ENCODE data around the gene PTPRT.

Gene PTPRT

GRCh38 chr20:42276718-42277602, 912.7 kb downstream of the PTPRT start:
- DNase-seq (ENCODE audit: low read depth) = no peak
- TF ChIP-seq CTCF (conservative IDR thresholded peaks at IDR 0.05; ENCODE audit: low read length) = no peak
- H3K4me3 ChIP-seq (ENCODE audit: low read length) = no peak overlapping the region

- DNase-seq (ENCODE audit: low read depth) = no peak
- no peak for TF ChIP-seq CTCF (conservative IDR thresholded peaks at IDR 0.05; ENCODE audit: low read length)
Measured at GRCh38 chr20:42274986-42275385, 914.7 kb downstream of the PTPRT start.

GRCh38 chr20:42272516-42272915, 917.2 kb downstream of the PTPRT start:
- no peak overlapping the region for H3K4me3 ChIP-seq (ENCODE audit: low read length)
- DNase-seq (ENCODE audit: low read depth) = no peak
- no peak for TF ChIP-seq CTCF (conservative IDR thresholded peaks at IDR 0.05; ENCODE audit: low read length)

More at GRCh38 chr20:42274986-42275385, 914.7 kb downstream of the PTPRT start:
- no peak overlapping the region for H3K4me3 ChIP-seq (ENCODE audit: low read length)

- no peak for TF ChIP-seq CTCF (conservative IDR thresholded peaks at IDR 0.05; ENCODE audit: low read length)
- no peak for DNase-seq (ENCODE audit: low read depth)
- no peak overlapping the region for H3K4me3 ChIP-seq (ENCODE audit: low read length)
Measured at GRCh38 chr20:42270539-42270938, 919.2 kb downstream of the PTPRT start.

GRCh38 chr20:42267793-42268384, 921.8 kb downstream of the PTPRT start:
- no peak for DNase-seq (ENCODE audit: low read depth)
- no peak for TF ChIP-seq CTCF (conservative IDR thresholded peaks at IDR 0.05; ENCODE audit: low read length)
- H3K4me3 ChIP-seq (ENCODE audit: low read length) = no peak overlapping the region

GRCh38 chr20:42261766-42262270, 927.9 kb downstream of the PTPRT start:
- no peak for TF ChIP-seq CTCF (conservative IDR thresholded peaks at IDR 0.05; ENCODE audit: low read length)
- H3K4me3 ChIP-seq (ENCODE audit: low read length) = no peak overlapping the region
- DNase-seq (ENCODE audit: low read depth) = no peak

Measured in AG10803 (cell line).